ENCODE data around the gene MYL4.
A peak's percentile ranks its signal among the peaks of the same experiment; 100 is the strongest.

MYL4 gene

DNA sequence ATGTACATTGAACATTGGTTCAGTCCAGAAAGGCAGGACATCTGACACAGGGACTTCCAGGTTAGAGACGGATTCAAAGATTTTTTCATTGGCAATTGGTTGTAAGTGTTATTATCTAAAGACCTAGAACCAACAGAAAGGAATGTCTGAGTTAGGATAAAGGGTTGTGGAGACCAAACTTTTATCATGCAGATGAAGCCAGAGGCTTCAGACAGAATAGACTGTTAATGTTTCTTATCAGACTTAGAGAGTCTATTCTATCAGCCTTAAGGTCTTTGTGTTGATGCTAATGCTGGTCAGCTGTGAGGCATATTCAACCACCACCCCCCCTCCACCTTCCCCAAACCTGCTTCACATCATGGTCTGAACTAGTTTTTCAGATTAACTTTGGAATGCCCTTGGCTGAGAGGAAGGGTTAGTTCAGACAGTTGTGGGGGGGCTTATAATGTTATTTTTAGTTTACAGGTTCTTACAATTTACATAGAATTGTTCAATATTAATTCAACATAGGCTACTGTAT lies 42.3 kb downstream of the MYL4 start:
- TF ChIP-seq, protein P1, sequence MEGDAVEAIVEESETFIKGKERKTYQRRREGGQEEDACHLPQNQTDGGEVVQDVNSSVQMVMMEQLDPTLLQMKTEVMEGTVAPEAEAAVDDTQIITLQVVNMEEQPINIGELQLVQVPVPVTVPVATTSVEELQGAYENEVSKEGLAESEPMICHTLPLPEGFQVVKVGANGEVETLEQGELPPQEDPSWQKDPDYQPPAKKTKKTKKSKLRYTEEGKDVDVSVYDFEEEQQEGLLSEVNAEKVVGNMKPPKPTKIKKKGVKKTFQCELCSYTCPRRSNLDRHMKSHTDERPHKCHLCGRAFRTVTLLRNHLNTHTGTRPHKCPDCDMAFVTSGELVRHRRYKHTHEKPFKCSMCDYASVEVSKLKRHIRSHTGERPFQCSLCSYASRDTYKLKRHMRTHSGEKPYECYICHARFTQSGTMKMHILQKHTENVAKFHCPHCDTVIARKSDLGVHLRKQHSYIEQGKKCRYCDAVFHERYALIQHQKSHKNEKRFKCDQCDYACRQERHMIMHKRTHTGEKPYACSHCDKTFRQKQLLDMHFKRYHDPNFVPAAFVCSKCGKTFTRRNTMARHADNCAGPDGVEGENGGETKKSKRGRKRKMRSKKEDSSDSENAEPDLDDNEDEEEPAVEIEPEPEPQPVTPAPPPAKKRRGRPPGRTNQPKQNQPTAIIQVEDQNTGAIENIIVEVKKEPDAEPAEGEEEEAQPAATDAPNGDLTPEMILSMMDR (IDR thresholded peaks at IDR 0.05; ENCODE audit: low read length), result no peak
- no peak for TF ChIP-seq EZH2 (IDR thresholded peaks at IDR 0.05; ENCODE audit: borderline replicate concordance, low read length)

DNA sequence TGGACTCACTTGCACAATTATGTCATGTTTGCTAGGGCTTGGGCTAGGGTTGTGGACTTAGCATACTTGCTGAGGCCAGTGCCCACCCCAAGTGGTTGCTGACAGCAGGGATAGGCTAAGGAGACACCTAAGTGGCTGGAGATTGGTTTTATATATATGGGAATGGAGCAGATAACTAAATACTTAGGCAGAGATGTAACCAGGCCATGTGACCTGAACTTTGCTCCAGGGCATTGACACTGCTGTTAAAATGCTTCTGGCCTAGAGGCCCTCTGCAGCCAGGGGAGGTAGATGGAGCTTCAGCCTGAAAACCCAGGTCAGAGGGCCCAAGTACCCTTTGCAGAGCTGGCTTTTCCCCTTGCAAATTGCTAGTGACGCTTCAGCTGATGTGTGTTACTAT lies 43.1 kb downstream of the MYL4 start:
- H3K4me3 ChIP-seq (ENCODE audit: low read depth, low read length, poor library complexity, severe bottlenecking), result no peak overlapping the region
- H3K9me3 ChIP-seq (ENCODE audit: low read length), result no peaks in the 10 kb centered on the region
- H3K9me2 ChIP-seq (ENCODE audit: low read depth, low read length), result no peaks in the 10 kb centered on the region
- no peaks in the 10 kb centered on the region for H3F3A ChIP-seq (ENCODE audit: insufficient read depth, low read length)
- H3K27me3 ChIP-seq (ENCODE audit: insufficient read depth, low read length), result no peaks in the 10 kb centered on the region
- no peak for TF ChIP-seq EZH2 (IDR thresholded peaks at IDR 0.05; ENCODE audit: borderline replicate concordance, low read length)
- TF ChIP-seq, protein P1 (IDR thresholded peaks at IDR 0.05; ENCODE audit: low read length), result no peak
- H3K79me2 ChIP-seq (ENCODE audit: insufficient read depth, low read length), result no peaks in the 10 kb centered on the region
- H3K4me2 ChIP-seq (ENCODE audit: low read length), result no peak overlapping the region
- no peak overlapping the region for H2AFZ ChIP-seq (ENCODE audit: low read length)
- H3K36me3 ChIP-seq (ENCODE audit: insufficient read depth, low read length), result no peaks in the 10 kb centered on the region
- no peak overlapping the region for H3K9ac ChIP-seq (ENCODE audit: low read length)
- peaks cover 12% of the 10 kb centered on the region for H3K4me1 ChIP-seq (ENCODE audit: insufficient read depth, low read length, severe bottlenecking)
- no peaks in the 10 kb centered on the region for H4K20me1 ChIP-seq (ENCODE audit: insufficient read depth, low read length)
- H3K27ac ChIP-seq (ENCODE audit: low read depth, low read length, poor library complexity, severe bottlenecking), result no peak overlapping the region

More for the DNA sequence above, 42.3 kb downstream of the MYL4 start:
- Histone ChIP-seq H2AFZ (ENCODE audit: low read length) (no peak overlapping the region), H3K9me3 (ENCODE audit: low read length) (no peaks in the 10 kb centered on the region), H3K27ac (ENCODE audit: low read depth, low read length, poor library complexity, severe bottlenecking) (no peak overlapping the region), H3K9ac (ENCODE audit: low read length) (no peak overlapping the region), H3K4me1 (ENCODE audit: insufficient read depth, low read length, severe bottlenecking) (peaks cover 12% of the 10 kb centered on the region), H4K20me1 (ENCODE audit: insufficient read depth, low read length) (no peaks in the 10 kb centered on the region), H3K4me2 (ENCODE audit: low read length) (no peak overlapping the region), H3K36me3 (ENCODE audit: insufficient read depth, low read length) (no peaks in the 10 kb centered on the region), H3F3A (ENCODE audit: insufficient read depth, low read length) (no peaks in the 10 kb centered on the region), H3K27me3 (ENCODE audit: insufficient read depth, low read length) (no peaks in the 10 kb centered on the region), H3K9me2 (ENCODE audit: low read depth, low read length) (no peaks in the 10 kb centered on the region), H3K4me3 (ENCODE audit: low read depth, low read length, poor library complexity, severe bottlenecking) (no peak overlapping the region), H3K79me2 (ENCODE audit: insufficient read depth, low read length) (no peaks in the 10 kb centered on the region)

GRCh38 chr17:47252766-47253512 lies 43.8 kb downstream of the MYL4 start:
- no peaks in the 10 kb centered on the region for H4K20me1 ChIP-seq (ENCODE audit: insufficient read depth, low read length)

More at GRCh38 chr17:47252766-47253512, 43.8 kb downstream of the MYL4 start:
- H3K9me3 ChIP-seq (ENCODE audit: low read length), result no peaks in the 10 kb centered on the region
- no peaks in the 10 kb centered on the region for H3K9me2 ChIP-seq (ENCODE audit: low read depth, low read length)
- no peak overlapping the region for H2AFZ ChIP-seq (ENCODE audit: low read length)
- H3K79me2 ChIP-seq (ENCODE audit: insufficient read depth, low read length), result no peaks in the 10 kb centered on the region
- TF ChIP-seq EZH2 (IDR thresholded peaks at IDR 0.05; ENCODE audit: borderline replicate concordance, low read length), result no peak
- TF ChIP-seq, protein P1 (IDR thresholded peaks at IDR 0.05; ENCODE audit: low read length), result no peak
- no peak overlapping the region for H3K27ac ChIP-seq (ENCODE audit: low read depth, low read length, poor library complexity, severe bottlenecking)
- H3K4me1 ChIP-seq (ENCODE audit: insufficient read depth, low read length, severe bottlenecking), result peaks cover 12% of the 10 kb centered on the region
- no peaks in the 10 kb centered on the region for H3K36me3 ChIP-seq (ENCODE audit: insufficient read depth, low read length)
- H3K4me2 ChIP-seq (ENCODE audit: low read length), result peak overlapping the region; percentile 98
- peak overlapping the region; percentile 40; the same call in 1 of the 2 replicates for H3K9ac ChIP-seq (ENCODE audit: low read length)
- no peaks in the 10 kb centered on the region for H3F3A ChIP-seq (ENCODE audit: insufficient read depth, low read length)
- peak overlapping the region; percentile 69 for H3K4me3 ChIP-seq (ENCODE audit: low read depth, low read length, poor library complexity, severe bottlenecking)
- no peaks in the 10 kb centered on the region for H3K27me3 ChIP-seq (ENCODE audit: insufficient read depth, low read length)
